Mucosa of descending colon (tissue), 3 donors: ENCODE data around the gene SLC25A21. TPM values are rescaled to one million over a fixed set of nuclear protein-coding genes. Genes with fewer than 3 reads are reported as not detected.
"Not testable (repeated sequence)": the region's sequence is repeated elsewhere in the genome, so short reads cannot be mapped to it uniquely, and the experiment has no call there.

Source experiments
- ATAC-seq: fragments of 200-7000 bp; cut with Tn5 transposase; one replicate; pipeline ENCODE4 v1.9.1; 2020; ENCODE audit warnings: mild to moderate bottlenecking, moderate library complexity
- DNase-seq, 3 donors: peaks; one replicate each; pipeline ENCODE4 v3.0.0-alpha.2; 2020
- H3K36me3 ChIP-seq: fragments of 200-600 bp; one replicate; pipeline ENCODE4 v1.8.0; 2021; ENCODE audit warnings: low read depth, mild to moderate bottlenecking
- H3K4me1 ChIP-seq: fragments of 200-600 bp; one replicate; pipeline ENCODE4 v1.8.0; 2021; ENCODE audit warnings: low read depth, mild to moderate bottlenecking
- H3K4me3 ChIP-seq: fragments of 200-600 bp; one replicate; pipeline ENCODE4 v1.8.0; 2021; ENCODE audit warnings: mild to moderate bottlenecking
- H3K9me3 ChIP-seq: fragments of 200-600 bp; one replicate; pipeline ENCODE4 v1.8.0; 2021; ENCODE audit warnings: mild to moderate bottlenecking
- CTCF ChIP-seq: fragments of 200-600 bp; IDR thresholded peaks from one replicate; pipeline ENCODE4 v1.8.0; 2022; ENCODE audit warnings: antibody characterized with exemption, mild to moderate bottlenecking
- intact Hi-C, 2 donors: fragments of 100-400 bp; cut with DNase I in 1 of 2; cut with micrococcal nuclease in 1 of 2; formaldehyde crosslinking; loops; one replicate each; pipeline versions ENCODE4 v1.11.0 to v1.11.1; 2022; cut with DNase I, micrococcal nuclease
- long read RNA-seq, 2 donors: library from polyadenylated mRNA; unstranded; transcript quantifications; one replicate each; pipeline ENCODE4 v2.0.0, GENCODE V29; 2019 to 2021
- total RNA-seq, 3 donors: library from RNA; stranded (reverse); fragmentation: NEBNext Ultra II Directional in 2 of 3; extraction: Animal tissue kit (Norgen Biotek cat#: 25700) in 2 of 3; gene quantifications; one replicate each; pipeline versions ENCODE4 v1.2.1 to v1.2.4, GENCODE V29; 2021 to 2023
- donor health status: DM: no; HTN: no; CAD: no; lungs with moderate emphysema.
- donor health status: DM: no; HTN: no; CAD: no.
- donor health status: DM: no; HTN: yes; CAD: no.

Gene SLC25A21
- total RNA-seq, result 1 to 10 TPM in 1 of 3 donors, under 1 TPM in 2; 0.31 to 1.4 (median 0.61) TPM
- long read RNA-seq, donor 1, partial matches to known transcripts, result 0 of 1 reads
- long read RNA-seq, donor 1, other reads (novel, unspliced or antisense), result 1 of 1 reads
- long read RNA-seq, donor 2, partial matches to known transcripts, result 1 of 1 reads
- long read RNA-seq, donor 2, other reads (novel, unspliced or antisense), result 0 of 1 reads

DNA sequence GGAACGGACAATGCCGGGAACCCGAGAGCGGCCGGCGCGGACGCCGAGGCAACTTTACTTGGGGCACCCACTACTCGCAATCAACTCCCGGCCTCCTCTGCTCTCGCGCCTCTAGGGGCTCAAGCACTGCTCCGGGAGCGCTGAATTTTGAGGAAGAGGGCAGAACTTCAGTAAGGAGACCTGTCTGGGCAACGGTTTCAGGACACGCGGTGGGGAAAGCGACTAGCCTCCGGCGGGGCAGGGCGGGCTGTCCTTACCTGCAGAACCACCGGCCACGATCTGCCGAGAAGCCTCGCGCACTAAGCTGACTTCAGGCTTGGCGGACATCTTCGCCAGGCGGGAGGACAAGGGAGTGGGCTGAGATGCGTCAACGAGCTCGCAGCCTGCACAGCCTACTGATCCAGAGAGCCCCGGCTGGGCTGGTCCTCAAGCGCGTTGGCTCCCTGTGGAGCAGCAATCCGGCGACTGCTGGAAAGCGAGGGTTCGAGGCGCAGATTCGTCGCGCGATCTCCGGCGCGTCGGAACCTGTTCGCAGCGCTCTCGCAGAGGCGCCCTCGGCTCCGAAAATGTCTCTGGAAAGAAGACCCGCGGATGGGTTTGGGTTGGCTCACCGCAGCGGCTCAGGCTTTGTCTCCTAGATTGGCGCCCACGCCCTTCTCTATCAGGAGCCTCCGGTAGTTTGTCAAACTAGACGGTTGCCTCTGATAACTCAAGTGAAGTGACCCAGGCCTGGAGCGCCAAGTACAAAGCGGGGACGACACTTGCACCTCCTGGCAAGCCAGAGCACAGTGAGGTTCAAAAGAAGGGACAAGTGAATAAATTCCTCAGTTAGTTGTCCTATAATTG, at the start of gene SLC25A21:
SLC25A21 (minus strand) TSS at position 583 of the 846 bp plus-strand sequence.
- no peaks in the 10 kb centered on the region for H3K36me3 ChIP-seq
- DNase-seq (peak; percentile 68 to 78 (median 76)), ATAC-seq (peak; percentile 95)
- no peak for TF ChIP-seq CTCF
- H3K4me3 ChIP-seq, result peak within 1 kb of the TSS; percentile 46
- no peaks in the 10 kb centered on the region for H3K4me1 ChIP-seq
- intact Hi-C loops, result no loop called here
- no peaks in the 10 kb centered on the region for H3K9me3 ChIP-seq

DNA sequence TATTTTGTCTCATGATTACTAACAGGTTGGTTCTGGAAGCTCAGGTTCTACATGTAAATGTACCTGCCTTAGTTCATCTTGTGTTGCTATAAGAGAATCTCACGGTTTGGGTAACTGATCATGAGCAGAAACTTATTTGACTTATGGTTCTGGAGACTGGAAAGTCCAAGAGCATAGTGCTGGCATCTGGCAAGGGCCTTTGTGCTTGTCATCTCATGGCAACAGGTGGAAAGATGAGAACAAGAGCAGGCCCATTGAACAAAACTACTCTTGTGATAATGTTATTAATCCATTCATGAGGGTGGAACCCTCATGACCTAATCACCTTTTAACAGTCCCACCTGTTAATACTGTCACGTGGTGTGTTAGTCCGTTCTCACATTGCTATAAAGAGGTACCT, 48.7 kb upstream of the SLC25A21 start:
- ATAC-seq (no peak), DNase-seq (no peak)
- no peak for TF ChIP-seq CTCF
- Histone ChIP-seq H3K4me1 (no peaks in the 10 kb centered on the region), H3K4me3 (no peak overlapping the region), H3K9me3 (peaks cover 13% of the 10 kb centered on the region), H3K36me3 (no peaks in the 10 kb centered on the region)
- intact Hi-C loops, result no loop called here

DNA sequence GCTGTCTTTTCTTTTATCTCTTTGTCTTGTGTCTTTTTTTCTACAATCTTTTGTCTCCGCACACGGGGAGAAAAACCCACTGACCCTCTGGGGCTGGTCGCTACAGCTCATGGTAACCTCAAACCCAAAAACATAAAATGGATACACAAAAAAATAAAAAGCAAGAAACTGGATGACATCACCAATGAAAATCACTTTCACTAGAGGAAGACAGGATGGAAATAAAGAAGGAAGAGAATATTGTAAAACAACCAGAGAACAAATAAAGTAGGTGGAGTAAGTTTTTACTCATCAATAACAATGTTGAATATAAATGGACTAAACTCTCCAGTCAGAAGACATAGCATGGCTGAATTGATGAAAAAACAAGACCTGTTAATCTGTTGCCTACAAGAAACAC, 42.9 kb upstream of the SLC25A21 start:
- H3K36me3 ChIP-seq, result no peaks in the 10 kb centered on the region
- ATAC-seq (no peak), DNase-seq (no peak)
- no peaks in the 10 kb centered on the region for H3K4me1 ChIP-seq
- no peaks in the 10 kb centered on the region for H3K9me3 ChIP-seq
- no peak for TF ChIP-seq CTCF
- intact Hi-C loops, result no loop called here
- no peak overlapping the region for H3K4me3 ChIP-seq

DNA sequence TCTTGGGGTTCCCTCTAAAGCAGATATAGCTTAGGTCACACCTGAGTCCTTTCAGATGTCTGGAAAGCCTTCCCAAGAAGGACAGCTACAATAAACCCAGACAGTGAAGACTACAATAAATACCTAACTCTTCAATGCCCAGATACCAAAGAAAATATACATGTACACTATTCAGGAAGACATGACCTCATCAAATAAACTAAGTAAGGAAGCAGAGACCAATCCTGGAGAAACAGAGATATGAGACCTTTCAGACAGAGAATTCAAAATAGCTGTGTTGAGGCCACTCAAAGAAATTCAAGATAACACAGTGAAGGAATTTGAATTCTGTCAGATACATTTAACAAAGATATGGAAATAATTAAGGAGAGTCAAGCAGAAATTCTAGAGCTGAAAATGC, 40.6 kb upstream of the SLC25A21 start:
- no peak for ATAC-seq
- no peaks in the 10 kb centered on the region for H3K4me1 ChIP-seq
- no peak for DNase-seq
- no peaks in the 10 kb centered on the region for H3K9me3 ChIP-seq
- no peak overlapping the region for H3K4me3 ChIP-seq
- no peaks in the 10 kb centered on the region for H3K36me3 ChIP-seq
- intact Hi-C loops, result no loop called here
- no peak for TF ChIP-seq CTCF

DNA sequence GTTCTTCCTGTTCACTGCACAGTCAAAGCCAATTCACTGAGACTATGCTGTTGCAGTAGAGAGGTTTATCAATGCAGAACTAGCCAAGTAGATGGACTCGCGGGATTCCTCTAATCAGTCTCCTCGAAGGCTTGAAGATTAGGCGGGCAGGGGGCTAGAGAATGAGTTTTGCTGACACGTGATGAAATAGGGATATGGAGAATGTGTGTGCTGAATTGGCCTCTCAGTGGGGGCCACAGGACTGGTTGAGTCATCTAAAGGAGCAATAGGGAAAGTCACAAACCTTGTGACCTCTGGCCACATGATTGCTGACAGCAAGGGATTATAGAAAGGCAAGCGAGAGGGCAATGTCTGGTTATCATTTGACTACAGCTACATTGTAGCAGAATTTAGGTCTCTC, 38.0 kb upstream of the SLC25A21 start:
- H3K4me3 ChIP-seq, result no peak overlapping the region
- H3K36me3 ChIP-seq, result no peaks in the 10 kb centered on the region
- H3K9me3 ChIP-seq, result peaks cover 15% of the 10 kb centered on the region
- H3K4me1 ChIP-seq, result no peaks in the 10 kb centered on the region
- intact Hi-C loops, result no loop called here
- ATAC-seq (no peak), DNase-seq (no peak)
- TF ChIP-seq CTCF, result no peak

GRCh38 chr14:37209617-37210016, 37.2 kb upstream of the SLC25A21 start:
- intact Hi-C loops, ATAC-seq: not testable (repeated sequence)

GRCh38 chr14:37205623-37206605, 33.5 kb upstream of the SLC25A21 start:
- DNase-seq, intact Hi-C loops, H3K4me3 ChIP-seq, ATAC-seq, H3K4me1 ChIP-seq, H3K36me3 ChIP-seq: not testable (repeated sequence)
- peaks cover 15% of the 10 kb centered on the region for H3K9me3 ChIP-seq

More at GRCh38 chr14:37209617-37210016, 37.2 kb upstream of the SLC25A21 start:
- not testable (repeated sequence) for H3K4me3 ChIP-seq, H3K36me3 ChIP-seq, DNase-seq, H3K4me1 ChIP-seq
- H3K9me3 ChIP-seq, result peaks cover 15% of the 10 kb centered on the region
